Uterus (tissue), 4 donors: ENCODE measurements around the gene OR52K2. TPM values are rescaled to one million over a fixed set of nuclear protein-coding genes. Genes with fewer than 3 reads are reported as not detected.

Experiments used
- DNase-seq, 2 donors: peaks; one replicate each; pipeline ENCODE4 v3.0.0-alpha.2; 2019 to 2020
- H3K27ac ChIP-seq, 2 donors: fragments of 200-600 bp; sonication (generic); 1 replicate in 1 of 2; 2 replicates in 1 of 2; pipeline ENCODE4 v1.5.1; 2016 to 2018
- H3K27me3 ChIP-seq, 2 donors: fragments of 200-600 bp; sonication (generic); one replicate each; pipeline ENCODE4 v1.5.1; 2018 to 2019; ENCODE audit warnings: control low read depth in 1 of 2
- H3K36me3 ChIP-seq, 2 donors: fragments of 200-600 bp; sonication (generic); one replicate each; pipeline ENCODE4 v1.5.1; 2019; ENCODE audit warnings: control low read depth in 1 of 2
- H3K4me1 ChIP-seq, 2 donors: fragments of 200-600 bp; sonication (generic); one replicate each; pipeline ENCODE4 v1.5.1; 2018 to 2019; ENCODE audit warnings: control low read depth in 1 of 2
- H3K4me3 ChIP-seq, 2 donors: fragments of 200-600 bp; sonication (generic); 1 replicate in 1 of 2; 2 replicates in 1 of 2; pipeline ENCODE4 v1.5.1; 2018 to 2019; ENCODE audit warnings: mild to moderate bottlenecking in 1 of 2
- H3K9me3 ChIP-seq, 2 donors: fragments of 200-600 bp; sonication (generic); one replicate each; pipeline ENCODE4 v1.5.1; 2019; ENCODE audit warnings: control low read depth in 1 of 2
- POLR2A ChIP-seq, 2 donors: fragments of 450-650 bp; IDR thresholded peaks; one replicate each; pipeline ENCODE4 v1.6.1; 2016; ENCODE audit warnings: antibody characterized with exemption in 2 of 2, mild to moderate bottlenecking in 1 of 2, moderate library complexity in 1 of 2
- intact Hi-C: fragments of 100-400 bp; cut with DNase I; formaldehyde crosslinking; loops from one replicate; pipeline ENCODE4 v1.15.1; 2023; ENCODE audit warnings: low total_unique reads
- total RNA-seq, 4 donors: library from RNA; depleted of rRNA in 3 of 4; stranded (reverse); fragments of >200 nt in 3 of 4; gene quantifications; one replicate each; pipeline versions ENCODE4 v1.1.0 to v1.2.4, GENCODE V29; 2014 to 2023
- TF ChIP-seq, protein P1 (sequence below), 4 experiments: fragments of 200-600 bp in 2 of 4; fragments of 450-650 bp in 2 of 4; sonication (generic) in 2 of 4; IDR thresholded peaks; one replicate each; pipeline ENCODE4 v1.5.1; 2016 to 2019; ENCODE audit warnings: antibody characterized with exemption in 4 of 4, mild to moderate bottlenecking in 2 of 4, moderate library complexity in 1 of 4
- donor health status: DM: yes; HTN: yes; CAD: no.

OR52K2 gene
- total RNA-seq, 4 donors from 2014 or later = not detected

DNA sequence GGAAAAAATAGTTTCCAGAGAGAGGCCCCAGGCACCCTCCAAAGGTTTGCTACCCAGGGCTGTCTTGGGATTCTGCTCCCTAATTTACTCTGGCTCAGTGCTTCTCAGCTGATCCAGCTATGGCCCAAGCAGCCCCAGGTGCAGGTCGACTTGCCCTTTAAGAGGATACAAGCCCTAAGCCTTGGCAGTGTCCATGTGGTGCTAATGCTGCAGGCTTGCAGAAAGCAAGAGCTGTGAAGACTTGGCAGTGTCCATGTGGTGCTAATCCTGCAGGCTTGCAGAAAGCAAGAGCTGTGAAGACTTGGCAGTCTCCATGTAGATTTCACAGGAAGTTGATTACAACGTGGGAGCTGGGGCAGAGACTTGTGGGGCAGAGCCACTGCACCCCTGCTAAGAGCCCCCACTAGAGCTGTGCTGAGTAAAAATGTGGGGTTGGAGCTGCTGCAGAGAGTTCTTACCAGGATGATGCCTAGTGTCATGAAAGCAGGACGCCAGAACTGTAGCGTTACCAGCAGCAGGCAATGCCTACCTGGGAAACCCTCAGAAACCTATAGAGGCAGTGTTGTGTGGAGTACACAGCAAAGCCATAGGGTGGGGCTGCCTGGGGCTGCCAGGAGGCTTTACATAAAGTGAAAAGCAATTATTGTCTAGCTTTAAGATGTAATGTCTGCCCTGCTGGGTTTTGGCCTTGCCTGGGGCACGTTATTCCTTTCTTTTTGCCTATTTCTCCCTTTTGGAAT is 17.2 kb downstream of the OR52K2 start:
- no peak overlapping the region for H3K4me3 ChIP-seq
- no peak for DNase-seq
- H3K27me3 ChIP-seq = no peaks in the 10 kb centered on the region
- TF ChIP-seq, protein P1, sequence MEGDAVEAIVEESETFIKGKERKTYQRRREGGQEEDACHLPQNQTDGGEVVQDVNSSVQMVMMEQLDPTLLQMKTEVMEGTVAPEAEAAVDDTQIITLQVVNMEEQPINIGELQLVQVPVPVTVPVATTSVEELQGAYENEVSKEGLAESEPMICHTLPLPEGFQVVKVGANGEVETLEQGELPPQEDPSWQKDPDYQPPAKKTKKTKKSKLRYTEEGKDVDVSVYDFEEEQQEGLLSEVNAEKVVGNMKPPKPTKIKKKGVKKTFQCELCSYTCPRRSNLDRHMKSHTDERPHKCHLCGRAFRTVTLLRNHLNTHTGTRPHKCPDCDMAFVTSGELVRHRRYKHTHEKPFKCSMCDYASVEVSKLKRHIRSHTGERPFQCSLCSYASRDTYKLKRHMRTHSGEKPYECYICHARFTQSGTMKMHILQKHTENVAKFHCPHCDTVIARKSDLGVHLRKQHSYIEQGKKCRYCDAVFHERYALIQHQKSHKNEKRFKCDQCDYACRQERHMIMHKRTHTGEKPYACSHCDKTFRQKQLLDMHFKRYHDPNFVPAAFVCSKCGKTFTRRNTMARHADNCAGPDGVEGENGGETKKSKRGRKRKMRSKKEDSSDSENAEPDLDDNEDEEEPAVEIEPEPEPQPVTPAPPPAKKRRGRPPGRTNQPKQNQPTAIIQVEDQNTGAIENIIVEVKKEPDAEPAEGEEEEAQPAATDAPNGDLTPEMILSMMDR (IDR thresholded peaks at IDR 0.05) = no peak
- TF ChIP-seq POLR2A (IDR thresholded peaks at IDR 0.05) = no peak
- no peaks in the 10 kb centered on the region for H3K36me3 ChIP-seq
- H3K9me3 ChIP-seq = no peaks in the 10 kb centered on the region
- intact Hi-C loops = no loop called here
- no peaks in the 10 kb centered on the region for H3K4me1 ChIP-seq
- H3K27ac ChIP-seq = no peak overlapping the region

DNA sequence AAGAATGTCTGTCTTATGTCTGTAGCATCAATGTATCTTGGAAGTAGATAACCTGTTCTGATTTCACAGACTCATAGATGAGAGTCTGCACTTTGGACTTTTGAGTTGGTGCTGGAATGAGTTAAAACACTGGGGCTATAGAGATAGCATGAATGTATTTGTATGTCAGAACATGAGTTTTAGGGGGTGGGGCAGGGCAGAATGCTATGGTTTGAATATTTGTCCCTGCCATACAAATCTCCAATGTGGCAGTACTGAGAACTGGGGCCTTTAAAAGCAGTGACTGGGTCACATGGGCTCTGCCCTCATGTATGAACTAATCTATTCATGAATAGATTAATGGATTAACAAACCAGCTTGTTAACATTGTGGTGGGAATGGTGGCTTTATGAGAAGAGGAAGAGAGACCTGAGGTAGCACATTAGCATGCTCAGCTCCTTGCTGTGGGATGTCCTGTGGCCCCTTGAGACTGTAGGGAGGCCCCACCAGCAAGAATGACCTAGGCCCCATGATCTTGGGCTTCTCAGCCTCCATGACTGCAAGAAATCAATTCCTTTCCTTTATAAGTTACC is 17.9 kb downstream of the OR52K2 start:
- Histone ChIP-seq H3K9me3 (no peaks in the 10 kb centered on the region), H3K4me3 (no peak overlapping the region), H3K27me3 (no peaks in the 10 kb centered on the region), H3K27ac (no peak overlapping the region), H3K4me1 (no peaks in the 10 kb centered on the region), H3K36me3 (no peaks in the 10 kb centered on the region)
- no peak for DNase-seq
- intact Hi-C loops = no loop called here
- TF ChIP-seq, protein P1 (IDR thresholded peaks at IDR 0.05) = no peak
- TF ChIP-seq POLR2A (IDR thresholded peaks at IDR 0.05) = no peak

DNA sequence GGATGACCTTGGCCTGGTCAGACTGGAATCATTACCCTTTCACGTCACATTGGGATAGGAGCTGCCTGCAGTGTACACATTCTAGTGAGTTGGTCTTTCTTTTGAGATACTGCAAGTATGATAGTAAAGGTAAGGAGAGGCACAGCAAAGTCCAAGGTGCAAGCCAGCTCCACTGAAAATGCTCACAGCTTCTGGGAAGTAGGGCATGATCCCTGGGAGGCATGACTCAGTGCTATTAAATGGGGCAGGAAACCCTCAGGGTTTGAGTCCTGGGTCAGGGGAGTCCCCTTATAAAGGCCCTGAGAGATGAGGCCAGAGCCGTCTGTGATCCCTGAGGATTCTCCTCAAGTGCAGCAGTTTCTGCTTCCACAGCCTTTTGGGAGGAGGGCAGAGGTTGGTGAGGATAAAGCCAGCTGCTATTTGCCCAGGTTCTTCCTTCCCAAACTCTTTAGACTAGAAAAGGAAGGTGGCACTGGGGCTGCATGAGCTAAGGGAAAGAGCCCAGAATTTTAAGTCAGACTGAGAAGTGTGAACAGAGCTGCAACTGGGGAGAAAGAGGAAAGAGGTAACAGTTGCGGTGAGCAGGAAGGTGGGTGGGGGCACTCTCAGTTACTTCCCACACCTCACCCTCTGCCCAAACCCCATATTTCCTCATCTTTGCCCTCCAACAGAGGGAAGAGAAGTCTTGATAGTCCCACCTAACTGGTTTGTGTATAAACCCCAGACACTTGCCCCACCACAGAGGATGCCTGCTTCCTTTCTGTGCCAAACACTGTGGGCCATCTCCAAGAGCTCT is 18.9 kb downstream of the OR52K2 start:
- no peak overlapping the region for H3K27ac ChIP-seq
- no peak for TF ChIP-seq POLR2A (IDR thresholded peaks at IDR 0.05)
- TF ChIP-seq, protein P1 (IDR thresholded peaks at IDR 0.05) = no peak
- DNase-seq = no peak
- H3K4me1 ChIP-seq = no peaks in the 10 kb centered on the region
- intact Hi-C loops = no loop called here
- H3K9me3 ChIP-seq = no peaks in the 10 kb centered on the region
- H3K36me3 ChIP-seq = no peaks in the 10 kb centered on the region
- H3K4me3 ChIP-seq = no peak overlapping the region
- no peaks in the 10 kb centered on the region for H3K27me3 ChIP-seq

DNA sequence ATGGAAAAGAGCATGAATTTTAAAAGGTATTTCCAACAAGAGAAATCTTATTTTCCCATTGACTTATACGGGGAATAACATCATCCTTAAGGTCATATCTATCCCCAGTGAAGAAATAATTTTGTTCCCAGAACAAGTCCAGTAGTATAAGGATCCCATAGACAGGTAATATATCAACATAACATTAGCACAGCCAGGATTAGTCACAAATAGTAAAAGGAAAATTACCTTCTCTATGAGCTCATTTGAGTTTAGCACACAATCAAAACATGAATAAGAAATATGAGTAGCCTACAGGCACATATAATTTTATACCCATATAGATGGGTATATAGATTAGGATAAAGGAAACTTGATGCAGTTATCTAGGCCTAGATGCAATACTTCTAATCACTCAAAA is 30.5 kb downstream of the OR52K2 start:
- Histone ChIP-seq H3K36me3 (no peaks in the 10 kb centered on the region), H3K9me3 (no peaks in the 10 kb centered on the region), H3K27ac (no peak overlapping the region), H3K27me3 (no peaks in the 10 kb centered on the region), H3K4me3 (no peak overlapping the region), H3K4me1 (no peaks in the 10 kb centered on the region)
- intact Hi-C loops = no loop called here
- no peak for TF ChIP-seq POLR2A (IDR thresholded peaks at IDR 0.05)
- TF ChIP-seq, protein P1 (IDR thresholded peaks at IDR 0.05) = no peak
- no peak for DNase-seq
